ENCODE data around the gene OSBPL5. TPM values are rescaled to one million over a fixed set of nuclear protein-coding genes. Genes with fewer than 3 reads are reported as not detected.

The OSBPL5 gene
- total RNA-seq, result 10 to 100 TPM; 62.6 to 85.3 TPM

GRCh38 chr11:3165152-3165705 lies at the start of gene OSBPL5:
Gene OSBPL5, minus strand, starts transcription at chr11:3165310. Its CDS starts 36,162 bp downstream, at chr11:3129148.

GRCh38 chr11:3057069-3057963 lies 107.8 kb downstream of the OSBPL5 start, which contains the start of gene CARS1:
Gene CARS1, minus strand, starts transcription at chr11:3057423. Its CDS starts 56 bp downstream, at chr11:3057367.

Small RNAs within 50 kb of the gene (small RNA-seq; reads per million reads assigned to genes)
- 0 to 0.06 reads per million in 2 donors for gene RNU1-91P

Other genes with a start within 250 kb of the OSBPL5 start
- 10 to 100 TPM; 13.1 to 56.9 TPM for gene PHLDA2, start 235.9 kb downstream of the OSBPL5 start, total RNA-seq
- 100 to 1,000 TPM in 1 of 2 donors, 10 to 100 TPM in 1; 68.1 to 149 TPM for gene NAP1L4, start 173.0 kb downstream of the OSBPL5 start, total RNA-seq
- gene CARS1, start 107.9 kb downstream of the OSBPL5 start, total RNA-seq, result 10 to 100 TPM; 24.1 to 37.6 TPM
- gene MRGPRG, start 53.5 kb upstream of the OSBPL5 start, total RNA-seq, result not detected
- gene MRGPRE, start 67.1 kb upstream of the OSBPL5 start, total RNA-seq, result not detected
- 10 to 100 TPM; 13.4 to 16.7 TPM for gene ZNF195, start 213.8 kb upstream of the OSBPL5 start, total RNA-seq